ENCODE measurements around the gene WDR93. TPM values are rescaled to one million over a fixed set of nuclear protein-coding genes. Genes with fewer than 3 reads are reported as not detected.
A peak's percentile ranks its signal among the peaks of the same experiment; 100 is the strongest.

The WDR93 gene
- total RNA-seq, 2 experiments from 2014 or later: 0.19 TPM; not detected in 1

DNA sequence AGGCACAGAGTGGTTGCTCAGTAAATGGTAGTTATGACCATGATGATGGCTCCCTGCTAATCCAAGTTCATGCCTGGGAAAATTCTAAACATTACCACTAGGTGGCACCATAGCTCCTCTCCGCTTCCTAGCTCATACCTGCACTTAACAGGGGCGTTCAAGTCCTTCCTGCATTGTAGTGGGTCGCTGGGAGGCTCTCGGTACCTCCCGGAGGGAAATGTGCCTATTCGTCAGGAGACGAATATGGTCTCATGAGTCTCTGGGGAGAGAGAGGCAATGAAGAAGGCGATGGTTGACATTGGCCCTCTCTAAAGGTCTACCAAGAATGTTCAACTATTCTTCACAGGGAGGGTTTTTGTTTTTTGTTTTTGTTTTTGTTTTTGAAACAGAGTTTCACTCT is 49.5 kb downstream of the WDR93 start:
- Histone ChIP-seq H3K79me2 (ENCODE audit: insufficient read depth, low read depth, low read length) (no peaks in the 10 kb centered on the region), H3K4me2 (ENCODE audit: low read length) (peak overlapping the region; percentile 60; the same call in 1 of the 2 replicates), H3K27ac (ENCODE audit: low read depth, low read length, poor library complexity, severe bottlenecking) (no peak overlapping the region), H2AFZ (ENCODE audit: low read length) (peak overlapping the region; percentile 67), H3K9me2 (ENCODE audit: insufficient read depth, low read length) (no peaks in the 10 kb centered on the region), H3K36me3 (ENCODE audit: insufficient read depth, low read length) (no peaks in the 10 kb centered on the region), H3K4me3 (ENCODE audit: low read depth, low read length, poor library complexity, severe bottlenecking) (peak overlapping the region; percentile 34), H3K4me1 (ENCODE audit: insufficient read depth, low read length, poor library complexity, severe bottlenecking) (no peaks in the 10 kb centered on the region), H3K9me3 (ENCODE audit: low read length) (no peaks in the 10 kb centered on the region), H4K20me1 (ENCODE audit: insufficient read depth, low read length) (no peaks in the 10 kb centered on the region)
- peak; percentile 79 for DNase-seq (ENCODE audit: low spot score)
- intact Hi-C loops (cut with micrococcal nuclease; ENCODE audit: unreplicated experiment): loop anchor here (1.0 to 5.0 kb wide), 3 partner anchors 135 to 347 kb away; no protein-coding TSS in a partner anchor
- ChIA-PET CTCF (ENCODE audit: unreplicated experiment) (interaction anchor here (0.5 to 1.0 kb wide), 3 partner anchors 16 to 65 kb away, joined by 3 to 8 read pairs (median 4); no protein-coding TSS in a partner anchor), POLR2A (interaction anchor here (0.7 kb wide), 1 partner anchor 12 kb away, joined by 3 read pairs; no protein-coding TSS in a partner anchor)
- BruUV-seq (replicated peaks): no TSS peak
- TF ChIP-seq EZH2phosphoT487 (IDR thresholded peaks at IDR 0.05; ENCODE audit: borderline replicate concordance, low read depth, low read length): no peak
- TF ChIP-seq CTCF (conservative IDR thresholded peaks at IDR 0.05; ENCODE audit: low read length): peak; percentile 93

DNA sequence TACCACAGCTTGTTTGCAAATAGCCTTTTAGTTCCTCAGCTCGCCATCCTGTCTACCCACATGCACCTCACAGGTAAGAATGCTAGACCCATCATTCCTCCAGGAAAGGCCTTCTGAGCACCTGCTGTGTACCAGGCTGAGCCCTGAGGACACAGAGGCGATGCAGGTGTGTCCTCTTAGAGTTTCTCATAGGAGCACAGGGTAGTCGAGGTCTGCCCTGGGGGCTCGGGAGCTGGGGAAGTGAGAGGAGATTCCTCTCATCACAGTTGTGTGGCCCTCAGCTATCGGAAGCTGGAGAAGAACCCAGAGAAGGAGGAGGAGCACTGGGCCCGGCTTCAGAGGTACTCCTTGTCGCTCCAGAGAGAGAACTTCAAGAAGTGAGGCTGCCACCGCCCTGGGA is 52.4 kb downstream of the WDR93 start:
- Histone ChIP-seq H2AFZ (ENCODE audit: low read length) (no peak overlapping the region), H3K27ac (ENCODE audit: low read depth, low read length, poor library complexity, severe bottlenecking) (no peak overlapping the region), H3K4me1 (ENCODE audit: insufficient read depth, low read length, poor library complexity, severe bottlenecking) (no peaks in the 10 kb centered on the region), H3K4me2 (ENCODE audit: low read length) (no peak overlapping the region), H3K36me3 (ENCODE audit: insufficient read depth, low read length) (no peaks in the 10 kb centered on the region), H3K9me2 (ENCODE audit: insufficient read depth, low read length) (no peaks in the 10 kb centered on the region), H3K4me3 (ENCODE audit: low read depth, low read length, poor library complexity, severe bottlenecking) (no peak overlapping the region), H4K20me1 (ENCODE audit: insufficient read depth, low read length) (no peaks in the 10 kb centered on the region), H3K9me3 (ENCODE audit: low read length) (no peaks in the 10 kb centered on the region), H3K79me2 (ENCODE audit: insufficient read depth, low read depth, low read length) (no peaks in the 10 kb centered on the region)
- ChIA-PET CTCF (ENCODE audit: unreplicated experiment) (interaction anchor here (0.6 kb wide), 1 partner anchor 18 kb away, joined by 3 read pairs; no protein-coding TSS in a partner anchor), POLR2A (no interaction called here)
- intact Hi-C loops (cut with micrococcal nuclease; ENCODE audit: unreplicated experiment): loop anchor here (5.0 kb wide), 2 partner anchors 329 to 344 kb away; no protein-coding TSS in a partner anchor
- BruUV-seq (replicated peaks): no TSS peak
- no peak for TF ChIP-seq EZH2phosphoT487 (IDR thresholded peaks at IDR 0.05; ENCODE audit: borderline replicate concordance, low read depth, low read length)
- no peak for TF ChIP-seq CTCF (conservative IDR thresholded peaks at IDR 0.05; ENCODE audit: low read length)
- DNase-seq (ENCODE audit: low spot score): no peak

DNA sequence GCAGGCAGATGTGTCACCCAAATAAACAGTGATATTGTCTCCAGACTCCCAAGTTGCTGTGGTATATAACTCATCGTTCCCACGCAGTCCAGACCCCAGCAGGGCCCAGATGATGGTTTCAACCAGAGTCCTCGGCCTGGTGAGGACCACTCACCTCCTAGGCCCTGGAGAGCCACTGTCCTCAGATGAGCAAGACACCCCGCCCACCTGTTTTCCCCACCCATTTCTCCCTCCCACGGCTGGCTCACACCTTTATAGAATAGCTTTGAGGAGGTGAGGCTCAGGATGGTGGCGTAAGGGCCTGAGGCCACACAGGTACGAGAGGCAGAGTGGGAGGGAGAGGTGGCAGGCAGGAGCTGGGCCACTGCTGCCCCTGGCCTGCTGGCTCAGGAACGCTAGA is 53.0 kb downstream of the WDR93 start:
- Histone ChIP-seq H4K20me1 (ENCODE audit: insufficient read depth, low read length) (no peaks in the 10 kb centered on the region), H3K79me2 (ENCODE audit: insufficient read depth, low read depth, low read length) (no peaks in the 10 kb centered on the region), H3K36me3 (ENCODE audit: insufficient read depth, low read length) (no peaks in the 10 kb centered on the region), H3K4me3 (ENCODE audit: low read depth, low read length, poor library complexity, severe bottlenecking) (no peak overlapping the region), H3K4me1 (ENCODE audit: insufficient read depth, low read length, poor library complexity, severe bottlenecking) (no peaks in the 10 kb centered on the region), H3K4me2 (ENCODE audit: low read length) (no peak overlapping the region), H2AFZ (ENCODE audit: low read length) (no peak overlapping the region), H3K27ac (ENCODE audit: low read depth, low read length, poor library complexity, severe bottlenecking) (no peak overlapping the region), H3K9me2 (ENCODE audit: insufficient read depth, low read length) (no peaks in the 10 kb centered on the region), H3K9me3 (ENCODE audit: low read length) (no peaks in the 10 kb centered on the region)
- TF ChIP-seq CTCF (conservative IDR thresholded peaks at IDR 0.05; ENCODE audit: low read length) (no peak), EZH2phosphoT487 (IDR thresholded peaks at IDR 0.05; ENCODE audit: borderline replicate concordance, low read depth, low read length) (no peak)
- no peak for DNase-seq (ENCODE audit: low spot score)
- intact Hi-C loops (cut with micrococcal nuclease; ENCODE audit: unreplicated experiment): loop anchor here (5.0 kb wide), 2 partner anchors 329 to 344 kb away; no protein-coding TSS in a partner anchor
- no TSS peak for BruUV-seq (replicated peaks)
- CTCF ChIA-PET (ENCODE audit: unreplicated experiment): no interaction called here
- POLR2A ChIA-PET: interaction anchor here (0.6 kb wide), 1 partner anchor 227 kb away, joined by 3 read pairs; no protein-coding TSS in a partner anchor

Measured in OCI-LY7 (cell line).